Muscle of leg (tissue), 16 donors: Measurements from ENCODE around the gene LOXL4. TPM values are rescaled to one million over a fixed set of nuclear protein-coding genes. Genes with fewer than 3 reads are reported as not detected.
A peak's percentile ranks its signal among the peaks of the same experiment; 100 is the strongest.

Experiments used
- DNase-seq: peaks from one replicate; pipeline ENCODE4 v3.0.0; 2013
- H3K27ac ChIP-seq: one replicate; pipeline ENCODE4 v1.5.1; 2013; ENCODE audit warnings: mild to moderate bottlenecking, low read length, control low read depth
- H3K27me3 ChIP-seq: one replicate; pipeline ENCODE4 v1.6.1; 2013; ENCODE audit warnings: low read length; ENCODE audit not compliant: control insufficient read depth, insufficient read depth
- H3K36me3 ChIP-seq: one replicate; pipeline ENCODE4 v1.6.1; 2013; ENCODE audit warnings: low read length; ENCODE audit not compliant: control insufficient read depth, insufficient read depth
- H3K4me1 ChIP-seq: one replicate; pipeline ENCODE4 v1.6.1; 2013; ENCODE audit warnings: low read length; ENCODE audit not compliant: control insufficient read depth, insufficient read depth
- H3K4me3 ChIP-seq: one replicate; pipeline ENCODE4 v1.5.1; 2013; ENCODE audit warnings: low read length, control low read depth
- H3K9me3 ChIP-seq: replicated peaks from 2 replicates; pipeline ENCODE4 v1.6.1; 2013; ENCODE audit warnings: low read depth, low read length; ENCODE audit not compliant: control insufficient read depth
- WGBS: methylation state at CpG from one replicate; pipeline ENCODE4 v1.1.5; 2013; ENCODE audit warnings: missing lambda C conversion rate; ENCODE audit not compliant: insufficient coverage; 5-methylcytosine and 5-hydroxymethylcytosine counted together
- long read RNA-seq, 11 donors: transcript quantifications; one replicate each; lab custom pipeline, GENCODE V29; 2026
- polyA plus RNA-seq, 8 donors: library from polyadenylated mRNA; unstranded; fragments of 120-200 nt; gene quantifications; one replicate each; pipeline versions ENCODE4 v1.2.1 to v1.2.3, GENCODE V29; 2013; ENCODE audit warnings: inconsistent platforms in 1 of 8, low replicate concordance in 1 of 8; ENCODE audit not compliant: insufficient read length in 8 of 8, insufficient read depth in 1 of 8
- total RNA-seq: library from RNA; stranded (reverse); fragments of 120-200 nt; gene quantifications from one replicate; pipeline ENCODE4 v1.2.4, GENCODE V29; 2013

LOXL4 gene
- total RNA-seq, result 9.7 TPM
- polyA plus RNA-seq, result 10 to 100 TPM in 1 of 8 donors, 1 to 10 TPM in 7; 6.4 to 11.8 (median 9.2) TPM
- long read RNA-seq, donor 1, result 0 reads
- long read RNA-seq, donor 2, result 0 reads
- long read RNA-seq, donor 3, partial matches to known transcripts, result 0 of 1 reads
- long read RNA-seq, donor 3, other reads (novel, unspliced or antisense), result 0 of 1 reads
- long read RNA-seq, donor 4, partial matches to known transcripts, result 0 of 1 reads
- long read RNA-seq, donor 4, other reads (novel, unspliced or antisense), result 0 of 1 reads
- long read RNA-seq, donor 5, result 0 reads
- long read RNA-seq, donor 6, result 0 reads
- long read RNA-seq, donor 7, partial matches to known transcripts, result 0 of 4 reads
- long read RNA-seq, donor 7, other reads (novel, unspliced or antisense), result 0 of 4 reads
- long read RNA-seq, donor 8, result 0 reads
- long read RNA-seq, donor 9, result 0 reads
- long read RNA-seq, donor 10, result 0 reads
- long read RNA-seq, donor 11, result 0 reads

DNA sequence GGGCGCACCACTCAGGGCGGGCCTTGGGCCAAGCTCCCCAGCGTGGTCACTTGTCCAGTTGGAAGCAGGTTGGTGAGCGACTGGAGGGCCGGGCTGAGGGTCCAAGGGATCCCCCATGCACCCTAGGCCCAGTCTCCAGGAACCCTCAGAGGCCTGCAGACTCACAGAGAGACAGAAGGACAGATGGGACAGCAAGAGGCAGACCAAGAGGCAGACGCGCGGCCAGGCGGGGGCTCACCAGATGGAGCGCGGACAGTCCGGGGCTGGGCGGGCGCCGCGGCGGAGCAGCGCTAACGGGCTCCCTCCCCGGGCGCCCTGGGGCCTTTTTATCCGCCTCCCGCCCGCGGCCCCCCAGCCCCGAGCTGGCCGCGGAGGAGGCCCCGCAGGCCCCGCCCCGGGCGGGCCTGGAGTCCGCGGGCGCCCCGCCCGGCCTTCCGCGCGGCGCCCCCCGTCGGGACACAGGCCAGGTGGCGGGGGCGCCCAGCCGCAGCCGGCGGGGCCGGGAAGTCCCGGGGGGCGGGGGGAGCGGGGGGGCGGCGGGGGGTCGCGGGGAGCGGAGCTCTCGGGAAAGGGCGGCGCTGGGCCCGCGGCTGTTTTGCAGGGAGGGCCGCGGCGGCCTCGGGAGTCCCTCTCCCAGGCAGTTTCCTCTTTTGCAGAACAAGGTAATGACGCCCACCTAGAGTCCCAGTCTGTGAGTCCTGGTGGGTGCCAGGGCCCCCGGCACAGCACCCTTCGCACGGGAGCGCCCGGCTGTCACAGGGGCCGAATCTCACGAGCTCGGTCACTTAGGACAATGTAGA lies at the start of gene LOXL4:
Gene LOXL4, minus strand, starts transcription at position 301 of the 800 bp plus-strand sequence. CDS start 5,175 bp downstream, outside the sequence.
- Histone ChIP-seq H3K27ac (peak within 1 kb of the TSS; percentile 82), H3K36me3 (no peaks in the 10 kb centered on the region), H3K4me3 (peak within 1 kb of the TSS; percentile 56), H3K4me1 (peaks cover 43% of the 10 kb centered on the region), H3K9me3 (no peaks in the 10 kb centered on the region), H3K27me3 (peaks cover 9% of the 10 kb centered on the region)
- 4% methylated on average over 45 of the region's 75 CpGs for WGBS
- peak; percentile 70 for DNase-seq

GRCh38 chr10:98316661-98317060 lies 48.7 kb upstream of the LOXL4 start:
- Histone ChIP-seq H3K27me3 (peaks cover 3% of the 10 kb centered on the region), H3K27ac (no peak overlapping the region), H3K4me3 (no peak overlapping the region), H3K36me3 (no peaks in the 10 kb centered on the region), H3K4me1 (peaks cover 8% of the 10 kb centered on the region), H3K9me3 (no peaks in the 10 kb centered on the region)
- no peak for DNase-seq

DNA sequence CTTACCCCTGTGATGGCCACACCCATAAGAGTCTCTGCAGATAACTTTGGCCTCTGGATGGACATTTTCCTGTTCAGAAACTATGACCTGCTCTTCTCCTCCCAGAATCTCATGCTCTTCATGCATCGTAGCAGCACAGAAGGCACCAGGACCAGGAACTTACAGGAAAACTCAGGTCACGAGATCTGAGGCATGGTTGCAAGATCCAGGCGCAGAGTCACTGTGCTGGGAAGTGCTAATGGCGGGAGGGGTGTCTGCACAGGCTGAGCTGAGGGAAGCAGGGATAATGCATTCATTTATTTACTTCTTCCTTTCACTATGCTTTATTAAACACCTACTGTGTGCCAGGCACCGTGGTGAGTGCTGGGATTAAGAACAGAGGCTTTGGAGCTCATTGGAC lies 48.2 kb upstream of the LOXL4 start:
- Histone ChIP-seq H3K36me3 (no peaks in the 10 kb centered on the region), H3K9me3 (no peaks in the 10 kb centered on the region), H3K4me1 (peaks cover 7% of the 10 kb centered on the region), H3K27ac (no peak overlapping the region), H3K27me3 (peaks cover 5% of the 10 kb centered on the region), H3K4me3 (no peak overlapping the region)
- WGBS, result no CpG with 5 or more reads among the region's 5 CpGs
- no peak for DNase-seq

- WGBS, result 50% methylated on average over 1 of the region's 8 CpGs
- H3K27ac ChIP-seq, result no peak overlapping the region
- H3K4me3 ChIP-seq, result no peak overlapping the region
- no peaks in the 10 kb centered on the region for H3K9me3 ChIP-seq
- H3K27me3 ChIP-seq, result peaks cover 6% of the 10 kb centered on the region
- H3K36me3 ChIP-seq, result no peaks in the 10 kb centered on the region
- DNase-seq, result no peak
- peaks cover 2% of the 10 kb centered on the region for H3K4me1 ChIP-seq
Observed at GRCh38 chr10:98314532-98315284, 46.7 kb upstream of the LOXL4 start.

- Histone ChIP-seq H3K36me3 (no peaks in the 10 kb centered on the region), H3K4me1 (peaks cover 10% of the 10 kb centered on the region), H3K9me3 (no peaks in the 10 kb centered on the region), H3K27ac (no peak overlapping the region), H3K27me3 (peaks cover 13% of the 10 kb centered on the region), H3K4me3 (no peak overlapping the region)
- no peak for DNase-seq
- 83% methylated on average over 1 of the region's 3 CpGs for WGBS
Observed at GRCh38 chr10:98313598-98313997, 45.6 kb upstream of the LOXL4 start.

GRCh38 chr10:98312822-98313221 lies 44.8 kb upstream of the LOXL4 start:
- no peak for DNase-seq
- Histone ChIP-seq H3K9me3 (no peaks in the 10 kb centered on the region), H3K27ac (no peak overlapping the region), H3K27me3 (peaks cover 16% of the 10 kb centered on the region), H3K4me1 (peaks cover 10% of the 10 kb centered on the region), H3K4me3 (no peak overlapping the region), H3K36me3 (no peaks in the 10 kb centered on the region)
- WGBS, result 60% methylated on average over 4 of the region's 5 CpGs

GRCh38 chr10:98312349-98312748 lies 44.4 kb upstream of the LOXL4 start:
- no peaks in the 10 kb centered on the region for H3K36me3 ChIP-seq
- peaks cover 16% of the 10 kb centered on the region for H3K27me3 ChIP-seq
- no peaks in the 10 kb centered on the region for H3K9me3 ChIP-seq
- WGBS, result 100% methylated on average over 2 of the region's 3 CpGs
- no peak overlapping the region for H3K27ac ChIP-seq
- no peak overlapping the region for H3K4me3 ChIP-seq
- peaks cover 10% of the 10 kb centered on the region for H3K4me1 ChIP-seq
- DNase-seq, result no peak

DNA sequence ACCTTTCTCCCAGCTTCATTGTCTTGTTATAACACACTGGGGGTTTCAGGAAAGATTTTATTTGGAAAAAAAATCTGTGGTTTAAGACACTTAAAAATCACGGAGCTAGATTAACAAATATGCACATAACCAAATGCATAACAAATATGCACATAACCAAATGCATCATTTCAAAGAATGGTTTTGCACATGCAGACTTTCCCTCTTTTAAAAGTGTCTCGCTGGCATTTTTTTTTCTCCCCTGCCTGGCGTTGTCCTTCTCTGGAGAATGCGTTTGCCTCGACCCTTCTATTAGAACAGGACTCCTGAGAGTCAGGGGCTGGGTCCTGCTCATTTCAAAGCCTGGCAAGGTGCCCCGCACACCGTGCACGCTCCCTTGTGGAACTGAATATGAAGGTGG lies 42.7 kb upstream of the LOXL4 start:
- peaks cover 16% of the 10 kb centered on the region for H3K27me3 ChIP-seq
- no peak overlapping the region for H3K27ac ChIP-seq
- DNase-seq, result no peak
- 77% methylated on average over 6 of the region's 8 CpGs for WGBS
- H3K36me3 ChIP-seq, result no peaks in the 10 kb centered on the region
- H3K4me1 ChIP-seq, result peaks cover 8% of the 10 kb centered on the region
- H3K9me3 ChIP-seq, result peaks cover 2% of the 10 kb centered on the region
- no peak overlapping the region for H3K4me3 ChIP-seq

DNA sequence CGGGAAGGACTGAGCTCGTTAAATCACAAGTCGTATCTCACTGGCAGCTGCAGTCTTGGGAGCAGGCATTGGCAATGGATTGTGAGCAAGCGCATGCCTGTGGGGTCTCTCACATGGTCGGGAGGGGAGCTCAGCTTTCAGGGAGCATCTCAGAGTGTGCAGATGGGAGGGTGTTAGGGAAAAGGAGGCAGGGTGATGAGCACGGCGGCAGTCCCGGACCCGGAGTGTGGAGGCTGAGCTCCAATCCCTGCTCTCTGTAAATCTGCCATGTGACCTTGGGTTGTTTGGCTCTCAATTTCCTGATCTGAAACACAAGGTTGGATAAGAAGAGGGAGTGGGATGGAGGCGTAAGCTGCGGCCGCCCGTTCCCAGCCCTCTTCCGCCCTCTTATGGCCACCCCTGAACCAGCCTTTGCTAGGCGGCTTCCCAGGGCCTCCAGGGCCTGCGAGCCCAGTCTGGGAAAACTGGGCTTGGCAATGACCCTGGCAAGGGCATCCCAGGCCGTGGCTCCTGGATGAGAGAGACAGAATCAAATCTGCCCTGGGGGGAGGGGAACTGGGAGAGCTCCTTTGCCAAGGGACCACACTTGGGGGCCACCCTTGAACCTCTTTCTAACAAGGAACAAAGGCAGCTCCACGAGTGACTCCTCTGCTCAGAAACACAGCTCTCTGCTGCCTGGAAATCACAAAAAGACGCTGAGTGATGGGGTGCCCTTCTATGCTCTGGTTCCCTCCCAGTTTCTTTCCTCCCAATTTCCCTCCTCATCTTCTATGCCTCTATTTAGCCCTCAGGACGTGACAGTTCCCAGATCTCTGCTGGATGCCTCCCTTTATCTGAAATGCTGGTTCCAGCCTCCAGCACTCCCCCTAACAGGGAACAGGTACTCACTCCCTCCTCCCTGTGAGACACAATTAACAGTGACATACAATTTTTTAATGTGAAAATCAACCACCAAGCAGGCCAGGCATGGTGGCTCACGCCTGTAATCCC lies 41.7 kb upstream of the LOXL4 start:
- 23% methylated on average over 10 of the region's 21 CpGs for WGBS

More for the DNA sequence above, 41.7 kb upstream of the LOXL4 start:
- no peaks in the 10 kb centered on the region for H3K36me3 ChIP-seq
- H3K4me3 ChIP-seq, result peak overlapping the region; percentile 4
- H3K27ac ChIP-seq, result no peak overlapping the region
- H3K9me3 ChIP-seq, result peaks cover 2% of the 10 kb centered on the region
- peaks cover 8% of the 10 kb centered on the region for H3K4me1 ChIP-seq
- peak; percentile 83 for DNase-seq
- peaks cover 16% of the 10 kb centered on the region for H3K27me3 ChIP-seq
